Natural killer cell (primary cell): ENCODE data around the gene SEMA5A. TPM values are rescaled to one million over a fixed set of nuclear protein-coding genes. Genes with fewer than 3 reads are reported as not detected.

Experiments
- ATAC-seq, 3 donors: fragments of 150-1000 bp in 2 of 3; fragments of 200-7000 bp in 1 of 3; cut with Tn5 transposase; 1 replicate in 1 of 3; 2 replicates in 2 of 3; pipeline ENCODE4 v1.10.0; 2021; ENCODE audit warnings: mild to moderate bottlenecking in 2 of 3, moderate library complexity in 2 of 3
- DNase-seq, 2 donors: peaks; one replicate each; pipeline versions ENCODE4 v3.0.0 to v3.0.0-alpha.2; 2013 to 2021; ENCODE audit warnings: mixed read lengths in 1 of 2
- H3K27ac ChIP-seq: one replicate; pipeline ENCODE4 v1.5.1; 2013; ENCODE audit warnings: mild to moderate bottlenecking, low read length
- H3K27me3 ChIP-seq: one replicate; pipeline ENCODE4 v1.6.1; 2013; ENCODE audit warnings: low read length; ENCODE audit not compliant: control insufficient read depth, insufficient read depth
- H3K36me3 ChIP-seq: one replicate; pipeline ENCODE4 v1.6.1; 2013; ENCODE audit warnings: low read length; ENCODE audit not compliant: control insufficient read depth, insufficient read depth
- H3K4me1 ChIP-seq: one replicate; pipeline ENCODE4 v1.6.1; 2013; ENCODE audit warnings: low read length; ENCODE audit not compliant: control insufficient read depth, insufficient read depth
- H3K4me3 ChIP-seq: one replicate; pipeline ENCODE4 v1.5.1; 2013; ENCODE audit warnings: low read length
- H3K9me3 ChIP-seq: one replicate; pipeline ENCODE4 v1.6.1; 2013; ENCODE audit warnings: low read length; ENCODE audit not compliant: control insufficient read depth, insufficient read depth
- H3K27ac Mint-ChIP-seq, 2 donors: one replicate each; pipeline ENCODE4 v1.8.0; 2022; ENCODE audit warnings: mild to moderate bottlenecking in 2 of 2, mixed read lengths in 2 of 2, moderate library complexity in 1 of 2
- H3K27me3 Mint-ChIP-seq, 2 donors: one replicate each; pipeline ENCODE4 v1.8.0; 2022; ENCODE audit warnings: low read depth in 2 of 2, mixed read lengths in 2 of 2
- H3K36me3 Mint-ChIP-seq: one replicate; pipeline ENCODE4 v1.8.0; 2022; ENCODE audit warnings: mixed read lengths
- H3K4me1 Mint-ChIP-seq, 2 donors: one replicate each; pipeline ENCODE4 v1.8.0; 2022; ENCODE audit warnings: mixed read lengths in 2 of 2
- H3K4me3 Mint-ChIP-seq: one replicate; pipeline ENCODE4 v1.8.0; 2022; ENCODE audit warnings: mild to moderate bottlenecking, moderate library complexity, mixed read lengths
- H3K9me3 Mint-ChIP-seq, 2 donors: one replicate each; pipeline ENCODE4 v1.8.0; 2022; ENCODE audit warnings: mixed read lengths in 2 of 2
- CTCF ChIP-seq: fragments of 200-600 bp; IDR thresholded peaks from one replicate; pipeline ENCODE4 v1.8.0; 2022; ENCODE audit warnings: antibody characterized with exemption
- WGBS: methylation state at CpG from one replicate; pipeline ENCODE4 v1.1.7; 2013; ENCODE audit warnings: missing lambda C conversion rate; ENCODE audit not compliant: insufficient coverage; 5-methylcytosine and 5-hydroxymethylcytosine counted together
- intact Hi-C: fragments of 100-400 bp; cut with micrococcal nuclease; formaldehyde crosslinking; loops from one replicate; pipeline ENCODE4 v1.14.2; 2022
- total RNA-seq, 4 donors: library from RNA; stranded (reverse); fragments of 120-200 nt in 1 of 4; gene quantifications; one replicate each; pipeline versions ENCODE4 v1.2.3 to v1.2.4, GENCODE V29; 2013 to 2022

SEMA5A gene
- total RNA-seq, 3 donors from 2014 or later (not counting 1 experiment from before 2014, with no cell fraction given) = 0.15 TPM; not detected in 2

DNA sequence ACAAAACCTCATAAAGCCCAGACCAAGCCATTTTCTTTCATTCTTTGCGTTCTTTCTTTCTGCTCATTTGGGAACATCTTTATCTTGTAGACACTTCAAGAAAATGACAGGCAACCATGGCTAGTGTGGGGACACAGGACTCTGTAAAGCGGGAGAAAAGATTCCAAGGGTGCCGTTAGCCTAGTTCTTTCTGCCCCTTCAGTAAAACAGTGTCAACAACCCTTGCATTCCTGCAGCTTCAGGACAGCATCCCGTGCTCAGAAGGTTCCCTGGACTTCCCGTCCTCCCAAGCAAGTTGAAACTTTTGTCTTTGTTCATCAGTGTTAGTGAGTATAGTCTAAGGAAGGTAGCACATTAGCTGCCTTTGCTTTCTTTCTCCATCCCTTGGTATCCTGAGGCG, 42.4 kb upstream of the SEMA5A start:
- ATAC-seq (no peak), DNase-seq (no peak)
- Mint-ChIP-seq H3K4me1 (no peaks in the 10 kb centered on the region), H3K27me3 (no peaks in the 10 kb centered on the region), H3K4me3 (no peak overlapping the region), H3K36me3 (no peaks in the 10 kb centered on the region), H3K9me3 (peaks cover 3 to 8% of the 10 kb centered on the region in 2 donors), H3K27ac (no peak overlapping the region)
- H3K4me1 ChIP-seq = no peaks in the 10 kb centered on the region
- H3K9me3 ChIP-seq = peaks cover 5% of the 10 kb centered on the region
- no peaks in the 10 kb centered on the region for H3K27me3 ChIP-seq
- 73% methylated on average over 6 of the region's 6 CpGs for WGBS
- no peaks in the 10 kb centered on the region for H3K36me3 ChIP-seq
- H3K4me3 ChIP-seq = no peak overlapping the region
- intact Hi-C loops = no loop called here
- TF ChIP-seq CTCF = no peak
- no peak overlapping the region for H3K27ac ChIP-seq

DNA sequence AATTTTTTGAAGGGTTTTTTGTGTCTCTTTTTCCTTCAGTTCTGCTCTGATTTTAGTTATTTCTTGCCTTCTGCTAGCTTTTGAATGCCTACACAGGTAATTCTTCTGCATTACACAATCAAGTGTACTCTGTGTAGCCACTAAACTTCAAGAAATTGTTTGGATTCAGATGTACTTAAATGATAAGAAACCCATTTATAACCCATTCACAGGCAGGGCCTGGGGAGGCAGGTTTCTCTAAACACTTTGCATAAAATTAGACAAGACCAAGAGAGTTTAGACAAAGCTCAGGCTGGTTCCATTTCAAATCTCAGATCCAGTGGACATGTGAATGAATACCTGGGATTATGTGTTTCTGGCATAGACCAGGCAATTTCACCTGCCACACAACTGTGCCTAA, 41.3 kb upstream of the SEMA5A start:
- H3K27ac ChIP-seq = no peak overlapping the region
- Mint-ChIP-seq H3K27ac (no peak overlapping the region), H3K4me1 (no peaks in the 10 kb centered on the region), H3K27me3 (no peaks in the 10 kb centered on the region), H3K4me3 (no peak overlapping the region), H3K36me3 (no peaks in the 10 kb centered on the region), H3K9me3 (peaks cover 5 to 6% of the 10 kb centered on the region in 2 donors)
- no peaks in the 10 kb centered on the region for H3K27me3 ChIP-seq
- ATAC-seq (no peak), DNase-seq (no peak)
- peaks cover 5% of the 10 kb centered on the region for H3K9me3 ChIP-seq
- no peak for TF ChIP-seq CTCF
- H3K4me3 ChIP-seq = no peak overlapping the region
- no peaks in the 10 kb centered on the region for H3K4me1 ChIP-seq
- intact Hi-C loops = no loop called here
- H3K36me3 ChIP-seq = no peaks in the 10 kb centered on the region

- no peaks in the 10 kb centered on the region for H3K27me3 ChIP-seq
- H3K9me3 ChIP-seq = peaks cover 3% of the 10 kb centered on the region
- no peak overlapping the region for H3K27ac ChIP-seq
- no peaks in the 10 kb centered on the region for H3K4me1 Mint-ChIP-seq
- H3K4me1 ChIP-seq = no peaks in the 10 kb centered on the region
- intact Hi-C loops = no loop called here
- no peak overlapping the region for H3K4me3 ChIP-seq
- H3K4me3 Mint-ChIP-seq = no peak overlapping the region
- ATAC-seq (no peak), DNase-seq (no peak)
- H3K9me3 Mint-ChIP-seq = peaks cover 3 to 10% of the 10 kb centered on the region in 2 donors
- TF ChIP-seq CTCF = no peak
- H3K36me3 ChIP-seq = no peaks in the 10 kb centered on the region
- no peaks in the 10 kb centered on the region for H3K36me3 Mint-ChIP-seq
- 81% methylated on average over 2 of the region's 2 CpGs for WGBS
- no peak overlapping the region for H3K27ac Mint-ChIP-seq
- no peaks in the 10 kb centered on the region for H3K27me3 Mint-ChIP-seq
These were observed 36.5 kb upstream of the SEMA5A start for GRCh38 chr5:9582406-9582805.

- TF ChIP-seq CTCF = no peak
- no peak overlapping the region for H3K4me3 ChIP-seq
- DNase-seq (no peak), ATAC-seq (no peak)
- Mint-ChIP-seq H3K36me3 (peaks cover 8% of the 10 kb centered on the region), H3K4me1 (no peaks in the 10 kb centered on the region), H3K27me3 (no peaks in the 10 kb centered on the region), H3K4me3 (no peak overlapping the region), H3K27ac (no peak overlapping the region), H3K9me3 (peaks cover 14 to 15% of the 10 kb centered on the region in 2 donors)
- no peaks in the 10 kb centered on the region for H3K4me1 ChIP-seq
- WGBS = 93% methylated on average over 6 of the region's 6 CpGs
- H3K27ac ChIP-seq = no peak overlapping the region
- peaks cover 2% of the 10 kb centered on the region for H3K27me3 ChIP-seq
- H3K36me3 ChIP-seq = no peaks in the 10 kb centered on the region
- intact Hi-C loops = no loop called here
- H3K9me3 ChIP-seq = peaks cover 3% of the 10 kb centered on the region
These were observed 27.9 kb upstream of the SEMA5A start for GRCh38 chr5:9573796-9574195.
